ENCODE results near the gene TPM2.

The TPM2 gene

GRCh38 chr9:35718721-35719511 lies 29.2 kb upstream of the TPM2 start:
- no peak for DNase-seq (ENCODE audit: low read depth)

DNA sequence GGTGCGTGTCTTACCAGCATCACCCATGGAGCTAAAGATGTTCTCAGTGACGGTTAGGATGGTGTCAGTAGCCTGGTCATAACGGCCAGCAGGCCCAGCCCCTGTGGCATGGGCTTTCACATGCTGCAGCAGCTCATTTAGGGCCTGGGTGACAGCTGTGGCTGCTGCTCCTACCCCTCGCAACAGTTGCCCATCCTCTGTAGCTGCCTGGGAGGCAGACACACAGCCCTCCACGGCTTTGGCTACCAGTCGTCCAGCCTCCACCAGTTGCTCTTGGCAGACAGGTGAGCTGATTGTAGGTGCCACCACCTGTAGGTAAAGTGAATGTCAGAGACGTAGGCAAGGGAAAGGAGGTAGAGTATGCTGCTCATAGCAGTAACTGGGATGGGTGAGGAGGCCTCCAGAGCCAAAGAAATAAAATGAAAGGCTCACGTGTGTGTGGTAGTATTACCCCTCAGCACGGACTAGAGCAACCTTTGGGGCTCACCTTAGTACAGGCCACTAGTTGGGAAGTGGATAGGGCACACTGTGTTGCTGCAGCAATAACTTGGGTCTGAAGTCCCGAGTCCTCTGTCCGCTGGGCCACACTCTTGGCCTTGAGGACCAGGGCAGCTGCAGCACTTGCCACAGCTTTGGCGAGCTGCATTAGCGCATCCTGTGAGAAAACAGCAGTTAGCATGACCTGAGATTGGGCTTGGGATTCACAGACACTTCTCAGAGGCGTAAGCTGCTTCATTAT lies 27.6 kb upstream of the TPM2 start:
- no peak for DNase-seq (ENCODE audit: low read depth)

DNA sequence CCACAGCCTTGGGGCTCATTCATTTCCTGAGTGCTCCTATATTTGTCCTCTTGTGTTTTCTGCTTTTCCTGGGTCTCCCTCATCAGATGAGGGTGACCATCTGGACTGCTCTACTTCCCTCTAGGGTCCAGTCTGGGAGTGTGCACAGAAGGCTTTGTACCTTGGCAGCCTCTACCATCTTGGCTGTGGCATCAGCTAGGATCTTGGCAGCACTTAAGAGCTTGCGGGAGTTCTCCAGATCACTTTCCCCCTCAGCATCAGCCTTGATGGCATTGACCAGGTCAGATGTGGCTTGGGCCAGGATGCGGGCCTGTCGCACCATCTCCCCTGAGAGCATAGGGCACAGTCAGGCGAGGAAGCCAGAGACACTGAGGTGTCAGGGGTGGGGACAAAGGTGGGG lies 26.5 kb upstream of the TPM2 start:
- no peak for DNase-seq (ENCODE audit: low read depth)

GRCh38 chr9:35714579-35715252 lies 25.0 kb upstream of the TPM2 start:
- no peak for DNase-seq (ENCODE audit: low read depth)

- DNase-seq (ENCODE audit: low read depth), result no peak
Measured at GRCh38 chr9:35714123-35714522, 24.4 kb upstream of the TPM2 start.

DNA sequence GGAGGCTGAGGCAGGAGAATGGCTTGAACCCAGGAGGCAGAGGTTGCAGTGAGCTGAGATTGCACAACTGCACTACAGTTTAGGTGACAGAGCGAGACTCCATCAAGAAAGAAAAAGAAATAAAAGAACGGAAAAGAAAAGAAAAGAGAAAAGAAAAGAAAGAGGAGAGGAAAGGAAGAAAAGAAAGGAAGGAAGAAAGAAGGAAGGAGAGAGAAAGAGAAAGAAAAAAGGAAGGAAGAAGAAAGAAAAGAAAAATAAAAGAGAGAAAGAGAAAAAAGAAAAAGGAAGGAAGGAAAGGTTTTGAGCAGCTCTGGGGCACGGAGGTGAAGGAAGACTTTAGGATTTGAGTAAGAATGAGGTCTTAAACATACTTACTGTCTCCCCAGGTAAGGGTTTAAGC lies 23.9 kb upstream of the TPM2 start:
- no peak for DNase-seq (ENCODE audit: low read depth)

GRCh38 chr9:35712762-35713400 lies 23.2 kb upstream of the TPM2 start:
- DNase-seq (ENCODE audit: low read depth), result no peak

GRCh38 chr9:35711501-35712428 lies 22.0 kb upstream of the TPM2 start:
- DNase-seq (ENCODE audit: low read depth), result no peak

- DNase-seq (ENCODE audit: low read depth), result no peak
Measured at GRCh38 chr9:35710818-35711500, 21.2 kb upstream of the TPM2 start.

- DNase-seq (ENCODE audit: low read depth), result no peak
Measured at GRCh38 chr9:35708146-35708545, 18.4 kb upstream of the TPM2 start.

DNA sequence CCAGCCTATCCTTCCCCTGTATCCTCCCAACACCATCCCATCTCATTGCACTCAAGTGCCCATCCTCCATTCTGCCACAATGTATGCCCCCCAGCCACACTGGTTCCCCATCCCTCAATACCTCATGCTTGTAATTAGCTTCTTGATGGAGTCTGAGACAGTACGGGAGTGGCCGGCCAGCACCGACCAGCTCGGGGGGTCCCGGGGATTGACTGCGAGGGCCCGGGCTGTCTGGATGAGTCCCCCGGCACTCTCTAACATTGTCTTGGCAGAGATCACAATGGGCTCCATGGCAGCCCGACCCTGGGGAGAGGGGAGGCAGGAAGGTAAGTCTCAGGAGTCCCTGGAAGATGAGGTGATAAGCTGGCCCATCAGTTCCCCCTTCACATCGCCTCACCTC lies 17.2 kb upstream of the TPM2 start:
- no peak for DNase-seq (ENCODE audit: low read depth)

- DNase-seq (ENCODE audit: low read depth), result no peak
Measured at GRCh38 chr9:35705836-35706430, 16.2 kb upstream of the TPM2 start.

- DNase-seq (ENCODE audit: low read depth), result no peak
Measured at GRCh38 chr9:35705372-35705771, 15.6 kb upstream of the TPM2 start.

- no peak for DNase-seq (ENCODE audit: low read depth)
Measured at GRCh38 chr9:35703906-35704672, 14.4 kb upstream of the TPM2 start.

DNA sequence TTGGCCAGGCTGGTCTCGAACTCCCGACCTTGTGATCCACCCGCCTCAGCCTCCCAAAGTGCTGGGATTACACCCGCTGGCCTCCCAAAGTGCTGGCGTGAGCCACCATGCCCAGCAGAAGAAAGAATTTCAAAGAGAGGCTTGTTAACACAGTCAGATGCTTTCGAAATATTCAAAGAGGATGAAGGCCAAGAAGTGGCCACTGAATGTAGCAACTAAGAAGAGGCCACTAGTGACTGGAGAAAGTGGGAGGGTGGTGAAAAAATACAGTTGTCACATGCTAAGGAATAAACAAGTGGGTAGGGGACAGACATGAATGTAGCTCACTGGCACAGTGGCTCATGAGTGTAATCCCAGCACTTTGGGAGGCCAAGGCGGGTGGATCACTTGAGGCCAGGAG lies 13.0 kb upstream of the TPM2 start:
- DNase-seq (ENCODE audit: low read depth), result no peak

- no peak for DNase-seq (ENCODE audit: low read depth)
Measured at GRCh38 chr9:35700942-35701341, 11.2 kb upstream of the TPM2 start.

DNA sequence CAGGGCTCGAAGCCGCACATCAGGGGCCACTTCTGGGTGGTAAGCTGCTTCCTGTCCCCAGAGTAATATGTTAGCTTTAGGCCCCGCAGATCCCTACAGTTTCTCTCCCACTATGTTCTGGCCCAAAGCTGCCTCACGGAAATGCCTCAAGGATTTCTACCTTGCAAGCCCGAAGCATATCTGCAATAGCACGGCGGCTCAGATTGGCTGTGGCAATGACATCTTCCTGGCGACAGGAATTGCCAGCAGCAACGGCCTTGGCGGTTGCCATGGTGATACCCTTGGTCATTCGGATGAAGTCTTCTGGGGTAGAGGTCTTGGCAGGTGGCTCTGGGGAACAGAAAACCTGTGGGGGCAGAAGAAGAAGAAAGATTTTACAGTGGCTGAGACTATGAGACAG lies 10.3 kb upstream of the TPM2 start:
- DNase-seq (ENCODE audit: low read depth), result no peak

GRCh38 chr9:35698231-35698630 lies 8.5 kb upstream of the TPM2 start:
- DNase-seq (ENCODE audit: low read depth), result no peak

GRCh38 chr9:35697486-35697885 lies 7.8 kb upstream of the TPM2 start:
- DNase-seq (ENCODE audit: low read depth), result no peak
